GM19099 (cell line): ENCODE measurements around the gene SLC44A5.

ENCODE experiments used
- POLR2A ChIP-seq: IDR thresholded peaks from 3 replicates; pipeline ENCODE4 v1.6.1; 2011; ENCODE audit warnings: low read depth; ENCODE audit not compliant: insufficient read length; ENCODE audit errors: extremely low read depth

Gene SLC44A5

GRCh38 chr1:75502776-75503175 lies 108.1 kb downstream of the SLC44A5 start:
- no peak for TF ChIP-seq POLR2A

GRCh38 chr1:75501577-75502295 lies 109.2 kb downstream of the SLC44A5 start:
- no peak for TF ChIP-seq POLR2A

- TF ChIP-seq POLR2A = no peak
Observed at GRCh38 chr1:75492011-75492410, 118.9 kb downstream of the SLC44A5 start.

- no peak for TF ChIP-seq POLR2A
Observed at GRCh38 chr1:75487399-75487798, 123.5 kb downstream of the SLC44A5 start.

GRCh38 chr1:75484789-75485188 lies 126.1 kb downstream of the SLC44A5 start:
- no peak for TF ChIP-seq POLR2A

- TF ChIP-seq POLR2A = no peak
Observed at GRCh38 chr1:75482951-75483350, 128.0 kb downstream of the SLC44A5 start.

GRCh38 chr1:75475696-75476095 lies 135.2 kb downstream of the SLC44A5 start:
- TF ChIP-seq POLR2A = no peak

- no peak for TF ChIP-seq POLR2A
Observed at GRCh38 chr1:75472971-75473603, 137.8 kb downstream of the SLC44A5 start.

- no peak for TF ChIP-seq POLR2A
Observed at GRCh38 chr1:75472089-75472970, 138.6 kb downstream of the SLC44A5 start.

- no peak for TF ChIP-seq POLR2A
Observed at GRCh38 chr1:75471252-75471651, 139.7 kb downstream of the SLC44A5 start.

- no peak for TF ChIP-seq POLR2A
Observed at GRCh38 chr1:75470448-75470847, 140.5 kb downstream of the SLC44A5 start.

- no peak for TF ChIP-seq POLR2A
Observed at GRCh38 chr1:75469586-75470173, 141.2 kb downstream of the SLC44A5 start.

GRCh38 chr1:75461808-75462325 lies 149.0 kb downstream of the SLC44A5 start:
- no peak for TF ChIP-seq POLR2A

GRCh38 chr1:75449998-75450397 lies 160.9 kb downstream of the SLC44A5 start:
- TF ChIP-seq POLR2A = no peak

- TF ChIP-seq POLR2A = no peak
Observed at GRCh38 chr1:75444220-75444619, 166.7 kb downstream of the SLC44A5 start.
